Stomach (tissue), 9 donors: Measurements from ENCODE around the gene C9orf72. TPM values are rescaled to one million over a fixed set of nuclear protein-coding genes. Genes with fewer than 3 reads are reported as not detected.

Source experiments
- DNase-seq, 2 donors: peaks; one replicate each; pipeline versions ENCODE4 v3.0.0 to v3.0.0-alpha.2; 2013 to 2019
- H3K27ac ChIP-seq, 5 donors: fragments of 200-600 bp in 4 of 5; sonication (generic) in 4 of 5; one replicate each; pipeline ENCODE4 v1.5.1; 2013 to 2019; ENCODE audit warnings: mild to moderate bottlenecking in 1 of 5, moderate library complexity in 1 of 5
- H3K27me3 ChIP-seq, 3 donors: fragments of 200-600 bp; sonication (generic); one replicate each; pipeline ENCODE4 v1.5.1; 2017 to 2019; ENCODE audit warnings: mixed run types in 1 of 3
- H3K36me3 ChIP-seq, 4 donors: fragments of 200-600 bp; sonication (generic); 1 replicate in 3 of 4; 2 replicates in 1 of 4; pipeline ENCODE4 v1.5.1; 2016 to 2019
- H3K4me1 ChIP-seq, 4 donors: fragments of 200-600 bp; sonication (generic); one replicate each; pipeline ENCODE4 v1.5.1; 2016 to 2019
- H3K4me3 ChIP-seq, 4 donors: fragments of 200-600 bp; sonication (generic) in 3 of 4; one replicate each; pipeline ENCODE4 v1.5.1; 2016 to 2019; ENCODE audit warnings: mild to moderate bottlenecking in 1 of 4
- H3K9me3 ChIP-seq, 4 donors: fragments of 200-600 bp; sonication (generic); one replicate each; pipeline ENCODE4 v1.5.1; 2016 to 2019
- CTCF ChIP-seq, 7 experiments: fragments of 450-650 bp in 4 of 7; fragments of 200-600 bp in 3 of 7; sonication (generic) in 3 of 7; IDR thresholded peaks; one replicate each; pipeline ENCODE4 v1.5.1; 2016 to 2019; ENCODE audit warnings: antibody characterized with exemption in 7 of 7, control low read depth in 2 of 7, mild to moderate bottlenecking in 1 of 7
- EP300 ChIP-seq: sonication (generic); formaldehyde crosslinking; IDR thresholded peaks from one replicate; pipeline ENCODE4 v1.6.1; 2017; ENCODE audit warnings: antibody characterized with exemption
- POLR2A ChIP-seq, 4 donors: fragments of 450-650 bp; IDR thresholded peaks; one replicate each; pipeline ENCODE4 v1.6.1; 2016; ENCODE audit warnings: antibody characterized with exemption in 4 of 4, control low read depth in 2 of 4, mild to moderate bottlenecking in 1 of 4, moderate library complexity in 1 of 4
- POLR2AphosphoS5 ChIP-seq, 3 donors: sonication (generic); formaldehyde crosslinking; IDR thresholded peaks; one replicate each; pipeline ENCODE4 v1.6.1; 2016; ENCODE audit warnings: antibody characterized with exemption in 3 of 3
- WGBS, 5 donors: extraction: QIAGEN DNeasy Blood & Tissue Kit in 3 of 5; methylation state at CpG; one replicate each; pipeline versions ENCODE4 v1.1.5 to v1.1.7; 2013 to 2018; 5-methylcytosine and 5-hydroxymethylcytosine counted together
- intact Hi-C: fragments of 100-400 bp; cut with DNase I; formaldehyde crosslinking; loops from one replicate; pipeline ENCODE4 v1.15.1; 2023; ENCODE audit warnings: low total_unique reads
- polyA plus RNA-seq, 3 donors: library from polyadenylated mRNA; stranded (reverse); fragments of 200-250 nt; gene quantifications; one replicate each; pipeline ENCODE4 v1.2.3, GENCODE V29; 2013
- total RNA-seq, 5 donors: library from RNA; depleted of rRNA; stranded (reverse); fragments of >200 nt; gene quantifications; one replicate each; pipeline versions ENCODE4 v1.1.0 to v1.2.3, GENCODE V29; 2014 to 2016
- donor health status: healthy with polysubstance abuse.
- donor health status: Bipolar disorder and iron deficiency.
- donor health status: healthy.

Gene C9orf72
- total and polyA plus RNA-seq, 8 donors: 2.6 to 69.9 (median 9.1) TPM

GRCh38 chr9:27535701-27536118 is 37.6 kb downstream of the C9orf72 start:
- no peaks in the 10 kb centered on the region for H3K9me3 ChIP-seq
- WGBS, 5 donors: 60 to 88% (median 73%) methylated on average over 3 of the region's 3 CpGs
- no peaks in the 10 kb centered on the region for H3K27me3 ChIP-seq
- intact Hi-C loops: loop anchor here (5.0 kb wide), 1 partner anchor 208 kb away; no protein-coding TSS in a partner anchor
- H3K27ac ChIP-seq: peak overlapping the region in 1 of 5 donors; percentile 87
- peaks cover 0 to 9% (median 4%) of the 10 kb centered on the region in 4 donors for H3K36me3 ChIP-seq
- no peak overlapping the region for H3K4me3 ChIP-seq
- TF ChIP-seq CTCF (IDR thresholded peaks at IDR 0.05) (no peak), EP300 (no peak), POLR2A (IDR thresholded peaks at IDR 0.05) (no peak), POLR2AphosphoS5 (IDR thresholded peaks at IDR 0.05) (no peak)
- peak in 1 of 2 donors; percentile 15 for DNase-seq
- peaks cover 12 to 55% (median 30%) of the 10 kb centered on the region in 4 donors for H3K4me1 ChIP-seq

- H3K4me1 ChIP-seq: peaks cover 7 to 54% (median 31%) of the 10 kb centered on the region in 4 donors
- DNase-seq: no peak
- no peak for TF ChIP-seq POLR2A (IDR thresholded peaks at IDR 0.05)
- TF ChIP-seq CTCF (IDR thresholded peaks at IDR 0.05): no peak
- TF ChIP-seq EP300: no peak
- no peak for TF ChIP-seq POLR2AphosphoS5 (IDR thresholded peaks at IDR 0.05)
- WGBS, 5 donors: 81 to 88% (median 87%) methylated on average over 3 of the region's 3 CpGs
- H3K9me3 ChIP-seq: no peaks in the 10 kb centered on the region
- H3K4me3 ChIP-seq: no peak overlapping the region
- no peaks in the 10 kb centered on the region for H3K27me3 ChIP-seq
- peak overlapping the region in 4 of 5 donors; percentile 20 to 74 (median 46) for H3K27ac ChIP-seq
- peaks cover 0 to 9% (median 4%) of the 10 kb centered on the region in 4 donors for H3K36me3 ChIP-seq
- intact Hi-C loops: loop anchor here (5.0 kb wide), 1 partner anchor 207 kb away; no protein-coding TSS in a partner anchor
These were observed 38.5 kb downstream of the C9orf72 start for GRCh38 chr9:27534658-27535209.

GRCh38 chr9:27534131-27534530 is 39.1 kb downstream of the C9orf72 start:
- peak overlapping the region in 4 of 5 donors; percentile 20 to 74 (median 46) for H3K27ac ChIP-seq
- DNase-seq: peak in 1 of 2 donors; percentile 23
- peaks cover 0 to 9% (median 4%) of the 10 kb centered on the region in 4 donors for H3K36me3 ChIP-seq
- H3K9me3 ChIP-seq: no peaks in the 10 kb centered on the region
- peaks cover 5 to 50% (median 32%) of the 10 kb centered on the region in 4 donors for H3K4me1 ChIP-seq
- TF ChIP-seq CTCF (IDR thresholded peaks at IDR 0.05) (no peak), POLR2AphosphoS5 (IDR thresholded peaks at IDR 0.05) (peak in 1 of 3 donors; percentile 59)
- H3K4me3 ChIP-seq: no peak overlapping the region
- 51 to 74% (median 60%) methylated on average over 4 of the region's 4 CpGs for WGBS, 5 donors
- intact Hi-C loops: no loop called here
- no peaks in the 10 kb centered on the region for H3K27me3 ChIP-seq

- Histone ChIP-seq H3K27me3 (no peaks in the 10 kb centered on the region), H3K9me3 (no peaks in the 10 kb centered on the region), H3K27ac (peak overlapping the region in 3 of 5 donors; percentile 30 to 74 (median 61)), H3K4me3 (no peak overlapping the region), H3K4me1 (peaks cover 5 to 42% (median 24%) of the 10 kb centered on the region in 4 donors), H3K36me3 (peaks cover 0 to 9% (median 4%) of the 10 kb centered on the region in 4 donors)
- intact Hi-C loops: no loop called here
- DNase-seq: no peak
- TF ChIP-seq EP300: no peak
- no peak for TF ChIP-seq POLR2AphosphoS5 (IDR thresholded peaks at IDR 0.05)
- no peak for TF ChIP-seq CTCF (IDR thresholded peaks at IDR 0.05)
- TF ChIP-seq POLR2A (IDR thresholded peaks at IDR 0.05): no peak
- WGBS, 5 donors: 85 to 97% (median 90%) methylated on average over 1 of the region's 1 CpG
These were observed 40.0 kb downstream of the C9orf72 start for GRCh38 chr9:27533311-27533710.
